ENCODE results near the gene PHLPP1. TPM values are rescaled to one million over a fixed set of nuclear protein-coding genes. Genes with fewer than 3 reads are reported as not detected.
"Not testable (repeated sequence)": the region's sequence is repeated elsewhere in the genome, so short reads cannot be mapped to it uniquely, and the experiment has no call there.

The PHLPP1 gene
- total RNA-seq, 1 experiment from 2014 or later = 14.7 TPM

DNA sequence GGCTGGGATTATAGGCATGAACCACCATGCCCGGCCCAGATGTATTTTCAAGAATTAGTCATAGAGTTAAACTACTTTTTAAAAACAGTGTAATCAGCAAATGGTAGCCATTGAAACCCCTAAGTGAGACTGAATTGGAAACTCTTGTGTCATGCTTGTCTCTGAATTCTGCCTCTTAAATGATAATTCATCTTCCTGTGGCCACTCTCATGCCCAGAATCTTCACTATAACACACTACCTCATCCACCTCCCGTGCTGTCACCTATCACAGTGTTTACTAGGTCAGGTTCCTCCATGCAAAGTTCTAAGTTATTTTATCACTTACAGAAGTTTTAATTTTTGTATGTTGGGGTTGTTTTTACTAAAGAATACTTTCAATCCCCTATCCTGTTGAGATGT is 197.5 kb downstream of the PHLPP1 start:
- ChIA-PET POLR2A (no interaction called here), CTCF (no interaction called here), RAD21 (ENCODE audit: low non-redundant PET in 1 of 2, low total read pairs in 2 of 2, uncharacterized antibody in 2 of 2, unreplicated experiment in 2 of 2) (no interaction called here)
- Histone ChIP-seq H3K4me3 (replicated peaks in 1 of 2; ENCODE audit: low read depth in 1 of 2, low read length in 2 of 2) (no peak overlapping the region), H2AFZ (ENCODE audit: low read depth, low read length, poor library complexity, severe bottlenecking) (no peak overlapping the region), H3K36me3 (ENCODE audit: control insufficient read depth in 1 of 2, insufficient read depth in 2 of 2, low read length in 2 of 2) (no peaks in the 10 kb centered on the region), H3K9me2 (ENCODE audit: insufficient read depth) (no peaks in the 10 kb centered on the region), H3K4me1 (ENCODE audit: control insufficient read depth in 1 of 2, insufficient read depth in 2 of 2, low read length in 2 of 2) (no peaks in the 10 kb centered on the region), H4K20me1 (ENCODE audit: insufficient read depth) (no peaks in the 10 kb centered on the region), H3K27ac (ENCODE audit: low read depth, low read length) (no peak overlapping the region), H3K27me3 (ENCODE audit: insufficient read depth, low read length) (no peaks in the 10 kb centered on the region), H3K4me2 (ENCODE audit: low read length) (no peak overlapping the region), H3K79me2 (ENCODE audit: insufficient read depth, low read length) (no peaks in the 10 kb centered on the region), H3K9me3 (ENCODE audit: control insufficient read depth in 1 of 2, insufficient read depth in 1 of 2, low read depth in 1 of 2, low read length in 2 of 2) (no peaks in the 10 kb centered on the region), H3K9ac (ENCODE audit: low read length) (no peak overlapping the region)
- no TSS peak for BruUV-seq (replicated peaks)
- TF ChIP-seq POLR2A (IDR thresholded peaks at IDR 0.05; ENCODE audit: borderline replicate concordance, extremely low read depth, insufficient read depth, insufficient read length) = no peak
- TF ChIP-seq POLR2AphosphoS5 (IDR thresholded peaks at IDR 0.05; ENCODE audit: low read depth, low read length) = no peak
- TF ChIP-seq EGR1 (IDR thresholded peaks at IDR 0.05; ENCODE audit: low read depth) = no peak
- no peak for TF ChIP-seq MAX (IDR thresholded peaks at IDR 0.05)
- ATAC-seq = no peak
- no peak for DNase-seq (ENCODE audit: low read depth, low spot score)
- intact Hi-C loops (cut with micrococcal nuclease) = no loop called here

- H3K4me3 ChIP-seq (replicated peaks in 1 of 2; ENCODE audit: low read depth in 1 of 2, low read length in 2 of 2); H3K9me3 ChIP-seq (ENCODE audit: control insufficient read depth in 1 of 2, insufficient read depth in 1 of 2, low read depth in 1 of 2, low read length in 2 of 2); intact Hi-C loops (cut with micrococcal nuclease); RAD21 ChIA-PET (ENCODE audit: low non-redundant PET in 1 of 2, low total read pairs in 2 of 2, uncharacterized antibody in 2 of 2, unreplicated experiment in 2 of 2); H4K20me1 ChIP-seq (ENCODE audit: insufficient read depth); POLR2A ChIA-PET; H3K36me3 ChIP-seq (ENCODE audit: control insufficient read depth in 1 of 2, insufficient read depth in 2 of 2, low read length in 2 of 2); H3K4me2 ChIP-seq (ENCODE audit: low read length); ATAC-seq; CTCF ChIA-PET; BruUV-seq (replicated peaks); H2AFZ ChIP-seq (ENCODE audit: low read depth, low read length, poor library complexity, severe bottlenecking); H3K9me2 ChIP-seq (ENCODE audit: insufficient read depth); H3K27ac ChIP-seq (ENCODE audit: low read depth, low read length); H3K27me3 ChIP-seq (ENCODE audit: insufficient read depth, low read length); H3K9ac ChIP-seq (ENCODE audit: low read length); H3K4me1 ChIP-seq (ENCODE audit: control insufficient read depth in 1 of 2, insufficient read depth in 2 of 2, low read length in 2 of 2); H3K79me2 ChIP-seq (ENCODE audit: insufficient read depth, low read length); DNase-seq (ENCODE audit: low read depth, low spot score): not testable (repeated sequence)
Measured at GRCh38 chr18:62913824-62914223, 198.5 kb downstream of the PHLPP1 start.

All from HCT116 (cell line).